GM23338 (cell line): ENCODE measurements around the gene EMILIN2.
"Not testable (repeated sequence)": the region's sequence is repeated elsewhere in the genome, so short reads cannot be mapped to it uniquely, and the experiment has no call there.

Source experiments
- CREB1 ChIP-seq: fragments of 250-450 bp; sonication (Bioruptor Pico); IDR thresholded peaks from 2 replicates; pipeline ENCODE4 v1.5.0; 2020; ENCODE audit warnings: low read depth, mild to moderate bottlenecking, moderate library complexity
- EZH2 ChIP-seq: fragments of 200-600 bp; sonication (generic); IDR thresholded peaks from one replicate; pipeline ENCODE4 v1.8.0; 2017; ENCODE audit warnings: antibody characterized with exemption, mild to moderate bottlenecking, low read depth; ENCODE audit not compliant: unreplicated experiment
- EZH2phosphoT487 ChIP-seq: fragments of 200-600 bp; sonication (generic); IDR thresholded peaks from one replicate; pipeline ENCODE4 v1.8.1; 2018; ENCODE audit warnings: antibody characterized with exemption; ENCODE audit not compliant: unreplicated experiment
- NANOG ChIP-seq: IDR thresholded peaks from 2 replicates; pipeline ENCODE4 v1.6.1; 2016; ENCODE audit warnings: antibody characterized with exemption, borderline replicate concordance
- POLR2AphosphoS5 ChIP-seq: IDR thresholded peaks from 2 replicates; pipeline ENCODE4 v1.6.1; 2016; ENCODE audit warnings: antibody characterized with exemption, low read depth
- TF ChIP-seq, protein P1 (sequence below), 2 experiments: fragments of 200-600 bp in 1 of 2; sonication (generic) in 1 of 2; conservative IDR thresholded peaks; 2 replicates each; pipeline versions ENCODE4 v1.5.1 to v1.6.1; 2016 to 2017; ENCODE audit warnings: antibody characterized with exemption in 2 of 2, low read depth in 2 of 2, mild to moderate bottlenecking in 2 of 2, moderate library complexity in 1 of 2
- TF ChIP-seq, protein P2 (sequence below): IDR thresholded peaks from one replicate; pipeline ENCODE4 v1.6.1; 2018; ENCODE audit warnings: antibody characterized with exemption; ENCODE audit not compliant: unreplicated experiment
- TF ChIP-seq, protein P3 (sequence below): IDR thresholded peaks from 2 replicates; pipeline ENCODE4 v1.6.1; 2016; ENCODE audit warnings: antibody characterized with exemption

DNA sequence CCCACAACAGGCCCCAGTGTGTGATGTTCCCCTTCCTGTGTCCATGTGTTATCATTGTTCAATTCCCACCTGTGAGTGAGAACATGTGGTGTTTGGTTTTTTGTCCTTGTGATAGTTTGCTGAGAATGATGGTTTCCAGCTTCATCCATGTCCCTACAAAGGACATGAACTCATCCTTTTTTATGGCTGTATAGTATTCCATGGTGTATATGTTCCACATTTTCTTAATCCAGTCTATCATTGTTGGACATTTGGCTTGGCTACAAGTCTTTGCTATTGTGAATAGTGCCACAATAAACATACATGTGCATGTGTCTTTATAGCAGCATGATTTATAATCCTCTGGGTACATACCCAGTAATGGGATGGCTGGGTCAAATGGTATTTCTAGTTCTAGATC lies 13.6 kb downstream of the EMILIN2 start:
- not testable (repeated sequence) for TF ChIP-seq EZH2; CREB1 (CRISPR knock-in tag); POLR2AphosphoS5; NANOG; EZH2phosphoT487
- TF ChIP-seq, protein P1, sequence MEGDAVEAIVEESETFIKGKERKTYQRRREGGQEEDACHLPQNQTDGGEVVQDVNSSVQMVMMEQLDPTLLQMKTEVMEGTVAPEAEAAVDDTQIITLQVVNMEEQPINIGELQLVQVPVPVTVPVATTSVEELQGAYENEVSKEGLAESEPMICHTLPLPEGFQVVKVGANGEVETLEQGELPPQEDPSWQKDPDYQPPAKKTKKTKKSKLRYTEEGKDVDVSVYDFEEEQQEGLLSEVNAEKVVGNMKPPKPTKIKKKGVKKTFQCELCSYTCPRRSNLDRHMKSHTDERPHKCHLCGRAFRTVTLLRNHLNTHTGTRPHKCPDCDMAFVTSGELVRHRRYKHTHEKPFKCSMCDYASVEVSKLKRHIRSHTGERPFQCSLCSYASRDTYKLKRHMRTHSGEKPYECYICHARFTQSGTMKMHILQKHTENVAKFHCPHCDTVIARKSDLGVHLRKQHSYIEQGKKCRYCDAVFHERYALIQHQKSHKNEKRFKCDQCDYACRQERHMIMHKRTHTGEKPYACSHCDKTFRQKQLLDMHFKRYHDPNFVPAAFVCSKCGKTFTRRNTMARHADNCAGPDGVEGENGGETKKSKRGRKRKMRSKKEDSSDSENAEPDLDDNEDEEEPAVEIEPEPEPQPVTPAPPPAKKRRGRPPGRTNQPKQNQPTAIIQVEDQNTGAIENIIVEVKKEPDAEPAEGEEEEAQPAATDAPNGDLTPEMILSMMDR (conservative IDR thresholded peaks at IDR 0.05; ENCODE audit: low read depth in 2 of 2) = not testable (repeated sequence)
- TF ChIP-seq, protein P2, sequence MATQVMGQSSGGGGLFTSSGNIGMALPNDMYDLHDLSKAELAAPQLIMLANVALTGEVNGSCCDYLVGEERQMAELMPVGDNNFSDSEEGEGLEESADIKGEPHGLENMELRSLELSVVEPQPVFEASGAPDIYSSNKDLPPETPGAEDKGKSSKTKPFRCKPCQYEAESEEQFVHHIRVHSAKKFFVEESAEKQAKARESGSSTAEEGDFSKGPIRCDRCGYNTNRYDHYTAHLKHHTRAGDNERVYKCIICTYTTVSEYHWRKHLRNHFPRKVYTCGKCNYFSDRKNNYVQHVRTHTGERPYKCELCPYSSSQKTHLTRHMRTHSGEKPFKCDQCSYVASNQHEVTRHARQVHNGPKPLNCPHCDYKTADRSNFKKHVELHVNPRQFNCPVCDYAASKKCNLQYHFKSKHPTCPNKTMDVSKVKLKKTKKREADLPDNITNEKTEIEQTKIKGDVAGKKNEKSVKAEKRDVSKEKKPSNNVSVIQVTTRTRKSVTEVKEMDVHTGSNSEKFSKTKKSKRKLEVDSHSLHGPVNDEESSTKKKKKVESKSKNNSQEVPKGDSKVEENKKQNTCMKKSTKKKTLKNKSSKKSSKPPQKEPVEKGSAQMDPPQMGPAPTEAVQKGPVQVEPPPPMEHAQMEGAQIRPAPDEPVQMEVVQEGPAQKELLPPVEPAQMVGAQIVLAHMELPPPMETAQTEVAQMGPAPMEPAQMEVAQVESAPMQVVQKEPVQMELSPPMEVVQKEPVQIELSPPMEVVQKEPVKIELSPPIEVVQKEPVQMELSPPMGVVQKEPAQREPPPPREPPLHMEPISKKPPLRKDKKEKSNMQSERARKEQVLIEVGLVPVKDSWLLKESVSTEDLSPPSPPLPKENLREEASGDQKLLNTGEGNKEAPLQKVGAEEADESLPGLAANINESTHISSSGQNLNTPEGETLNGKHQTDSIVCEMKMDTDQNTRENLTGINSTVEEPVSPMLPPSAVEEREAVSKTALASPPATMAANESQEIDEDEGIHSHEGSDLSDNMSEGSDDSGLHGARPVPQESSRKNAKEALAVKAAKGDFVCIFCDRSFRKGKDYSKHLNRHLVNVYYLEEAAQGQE = not testable (repeated sequence)
- TF ChIP-seq, protein P3, sequence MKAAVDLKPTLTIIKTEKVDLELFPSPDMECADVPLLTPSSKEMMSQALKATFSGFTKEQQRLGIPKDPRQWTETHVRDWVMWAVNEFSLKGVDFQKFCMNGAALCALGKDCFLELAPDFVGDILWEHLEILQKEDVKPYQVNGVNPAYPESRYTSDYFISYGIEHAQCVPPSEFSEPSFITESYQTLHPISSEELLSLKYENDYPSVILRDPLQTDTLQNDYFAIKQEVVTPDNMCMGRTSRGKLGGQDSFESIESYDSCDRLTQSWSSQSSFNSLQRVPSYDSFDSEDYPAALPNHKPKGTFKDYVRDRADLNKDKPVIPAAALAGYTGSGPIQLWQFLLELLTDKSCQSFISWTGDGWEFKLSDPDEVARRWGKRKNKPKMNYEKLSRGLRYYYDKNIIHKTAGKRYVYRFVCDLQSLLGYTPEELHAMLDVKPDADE = not testable (repeated sequence)
